ENCODE measurements around the gene DMBX1. TPM values are rescaled to one million over a fixed set of nuclear protein-coding genes. Genes with fewer than 3 reads are reported as not detected.

DMBX1 gene
- total and polyA plus RNA-seq, 10 donors: not detected

GRCh38 chr1:46484783-46485490 lies 4.7 kb upstream of the DMBX1 start:
- Histone ChIP-seq H3K27me3 (replicated peaks in 1 of 7) (peaks cover 5 to 100% (median 47%) of the 10 kb centered on the region in 7 donors), H3K36me3 (no peaks in the 10 kb centered on the region), H3K27ac (no peak overlapping the region), H3K4me3 (no peak overlapping the region), H3K4me1 (peaks cover 7 to 21% (median 14%) of the 10 kb centered on the region in 6 donors), H3K9me3 (no peaks in the 10 kb centered on the region)
- peak; percentile 45 for DNase-seq
- WGBS, 5 donors: 30 to 35% (median 33%) methylated on average over 14 of the region's 14 CpGs
- intact Hi-C loops (cut with DNase I; ENCODE audit: low total_unique reads): no loop called here
- TF ChIP-seq POLR2A (IDR thresholded peaks at IDR 0.05): no peak

GRCh38 chr1:46485564-46486431 lies 3.8 kb upstream of the DMBX1 start:
- Histone ChIP-seq H3K4me1 (peaks cover 8 to 30% (median 23%) of the 10 kb centered on the region in 6 donors), H3K9me3 (no peaks in the 10 kb centered on the region), H3K4me3 (no peak overlapping the region), H3K27me3 (replicated peaks in 1 of 7) (peaks cover 7 to 100% (median 56%) of the 10 kb centered on the region in 7 donors), H3K27ac (no peak overlapping the region), H3K36me3 (no peaks in the 10 kb centered on the region)
- intact Hi-C loops (cut with DNase I; ENCODE audit: low total_unique reads): no loop called here
- 11 to 15% (median 13%) methylated on average over 46 to 58 of the region's 58 CpGs for WGBS, 5 donors
- TF ChIP-seq POLR2A (IDR thresholded peaks at IDR 0.05) (no peak), POLR2AphosphoS5 (IDR thresholded peaks at IDR 0.05) (no peak), CTCF (IDR thresholded peaks at IDR 0.05 in 8 of 11, conservative IDR thresholded peaks at IDR 0.05 in 3 of 11) (no peak)
- peak; percentile 54 for DNase-seq

- Histone ChIP-seq H3K9me3 (no peaks in the 10 kb centered on the region), H3K4me3 (no peak overlapping the region), H3K27ac (no peak overlapping the region), H3K27me3 (replicated peaks in 1 of 7) (peaks cover 8 to 100% (median 63%) of the 10 kb centered on the region in 7 donors), H3K4me1 (peaks cover 8 to 37% (median 26%) of the 10 kb centered on the region in 6 donors), H3K36me3 (no peaks in the 10 kb centered on the region)
- DNase-seq: peak; percentile 16
- 62 to 71% (median 68%) methylated on average over 8 of the region's 8 CpGs for WGBS, 5 donors
- no peak for TF ChIP-seq POLR2A (IDR thresholded peaks at IDR 0.05)
- no peak for TF ChIP-seq CTCF (IDR thresholded peaks at IDR 0.05 in 8 of 11, conservative IDR thresholded peaks at IDR 0.05 in 3 of 11)
- intact Hi-C loops (cut with DNase I; ENCODE audit: low total_unique reads): no loop called here
Measured at GRCh38 chr1:46486432-46487015, 3.1 kb upstream of the DMBX1 start.

- intact Hi-C loops (cut with DNase I; ENCODE audit: low total_unique reads): no loop called here
- Histone ChIP-seq H3K27me3 (replicated peaks in 1 of 7) (peaks cover 11 to 100% (median 76%) of the 10 kb centered on the region in 7 donors), H3K27ac (no peak overlapping the region), H3K4me3 (no peak overlapping the region), H3K4me1 (peaks cover 8 to 38% (median 26%) of the 10 kb centered on the region in 6 donors), H3K9me3 (no peaks in the 10 kb centered on the region), H3K36me3 (no peaks in the 10 kb centered on the region)
- TF ChIP-seq CTCF (IDR thresholded peaks at IDR 0.05 in 8 of 11, conservative IDR thresholded peaks at IDR 0.05 in 3 of 11) (no peak), POLR2AphosphoS5 (IDR thresholded peaks at IDR 0.05) (no peak), POLR2A (IDR thresholded peaks at IDR 0.05) (no peak)
- WGBS, 5 donors: 14 to 26% (median 23%) methylated on average over 7 of the region's 7 CpGs
- peak; percentile 23 for DNase-seq
Measured at GRCh38 chr1:46487818-46488218, 1.8 kb upstream of the DMBX1 start.
